ENCODE measurements around the gene ZNF283.

ZNF283 gene

GRCh38 chr19:43799502-43800142 is 27.5 kb upstream of the ZNF283 start (continued):
- peak; percentile 35; the same call in 1 of the 2 replicates for TF ChIP-seq ZNF398 (tag by site-specific recombination; IDR thresholded peaks at IDR 0.05)
- TF ChIP-seq KLF8 (tag by site-specific recombination; IDR thresholded peaks at IDR 0.05), result no peak
- no peak for TF ChIP-seq ZNF391 (tag by site-specific recombination; IDR thresholded peaks at IDR 0.05; ENCODE audit: borderline replicate concordance, low read depth)
- TF ChIP-seq ELK4 (IDR thresholded peaks at IDR 0.05; ENCODE audit: borderline replicate concordance, low read depth, low read length), result no peak
- no peak for TF ChIP-seq ZNF624 (tag by site-specific recombination; IDR thresholded peaks at IDR 0.05)
- no peak for TF ChIP-seq GLIS1 (tag by site-specific recombination; IDR thresholded peaks at IDR 0.05)
- no peak for TF ChIP-seq ZSCAN4 (tag by site-specific recombination; IDR thresholded peaks at IDR 0.05)
- peak; percentile 57; the same call in 1 of the 2 replicates for TF ChIP-seq KLF7 (tag by site-specific recombination; IDR thresholded peaks at IDR 0.05; ENCODE audit: borderline replicate concordance)
- peak; percentile 58; the same call in 1 of the 2 replicates for TF ChIP-seq ZBTB20 (tag by site-specific recombination; IDR thresholded peaks at IDR 0.05)
- TF ChIP-seq SP3 (tag by site-specific recombination; IDR thresholded peaks at IDR 0.05), result peak; percentile 45; the same call in 1 of the 2 replicates
- no peak for TF ChIP-seq PRDM6 (tag by site-specific recombination; IDR thresholded peaks at IDR 0.05)
- TF ChIP-seq, protein P1, sequence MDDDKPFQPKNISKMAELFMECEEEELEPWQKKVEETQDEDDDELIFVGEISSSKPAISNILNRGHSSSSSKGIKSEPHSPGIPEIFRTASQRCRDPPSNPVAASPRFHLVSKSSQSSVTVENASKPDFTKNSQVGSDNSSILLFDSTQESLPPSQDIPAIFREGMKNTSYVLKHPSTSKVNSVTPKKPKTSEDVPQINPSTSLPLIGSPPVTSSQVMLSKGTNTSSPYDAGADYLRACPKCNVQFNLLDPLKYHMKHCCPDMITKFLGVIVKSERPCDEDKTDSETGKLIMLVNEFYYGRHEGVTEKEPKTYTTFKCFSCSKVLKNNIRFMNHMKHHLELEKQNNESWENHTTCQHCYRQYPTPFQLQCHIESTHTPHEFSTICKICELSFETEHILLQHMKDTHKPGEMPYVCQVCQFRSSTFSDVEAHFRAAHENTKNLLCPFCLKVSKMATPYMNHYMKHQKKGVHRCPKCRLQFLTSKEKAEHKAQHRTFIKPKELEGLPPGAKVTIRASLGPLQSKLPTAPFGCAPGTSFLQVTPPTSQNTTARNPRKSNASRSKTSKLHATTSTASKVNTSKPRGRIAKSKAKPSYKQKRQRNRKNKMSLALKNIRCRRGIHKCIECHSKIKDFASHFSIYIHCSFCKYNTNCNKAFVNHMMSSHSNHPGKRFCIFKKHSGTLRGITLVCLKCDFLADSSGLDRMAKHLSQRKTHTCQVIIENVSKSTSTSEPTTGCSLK (tag by site-specific recombination; IDR thresholded peaks at IDR 0.05), result no peak
- no peak for TF ChIP-seq ZNF175 (tag by site-specific recombination; IDR thresholded peaks at IDR 0.05)
- TF ChIP-seq ZNF335 (tag by site-specific recombination; conservative IDR thresholded peaks at IDR 0.05), result no peak

GRCh38 chr19:43802216-43802951 is 24.7 kb upstream of the ZNF283 start, which contains the start of gene LYPD5:
TSS of gene LYPD5 (minus strand) at chr19:43802447. CDS start at chr19:43802380, 67 bp downstream.
- peaks cover 3% of the 10 kb centered on the region for H3K9me3 ChIP-seq (ENCODE audit: control insufficient read depth, insufficient read depth, low read depth, low read length)
- peaks cover 8% of the 10 kb centered on the region; the same call in 1 of the 2 replicates for H3K4me1 ChIP-seq (ENCODE audit: control insufficient read depth, insufficient read depth, low read length)
- H3K4me3 ChIP-seq (ENCODE audit: low read depth, low read length), result no peak within 1 kb of the TSS
- peak; percentile 56 for TF ChIP-seq ZFHX2 (tag by site-specific recombination; conservative IDR thresholded peaks at IDR 0.05)
- TF ChIP-seq REST (tag by site-specific recombination; IDR thresholded peaks at IDR 0.05), result peak; percentile 94
- TF ChIP-seq ZBTB7A (tag by site-specific recombination; IDR thresholded peaks at IDR 0.05; ENCODE audit: low read depth), result no peak
- TF ChIP-seq ZNF830 (tag by site-specific recombination; IDR thresholded peaks at IDR 0.05; ENCODE audit: low read depth), result no peak
- TF ChIP-seq EGR2 (tag by site-specific recombination; IDR thresholded peaks at IDR 0.05; ENCODE audit: low read depth), result peak; percentile 38; the same call in 1 of the 2 replicates
- peak; percentile 57; the same call in 1 of the 2 replicates for TF ChIP-seq ZNF248 (tag by site-specific recombination; IDR thresholded peaks at IDR 0.05)
- TF ChIP-seq ZNF398 (tag by site-specific recombination; IDR thresholded peaks at IDR 0.05), result peak; percentile 16; the same call in 1 of the 2 replicates
- CTCF ChIA-PET, result interaction anchor here (0.9 to 1.0 kb wide), 2 partner anchors 13 to 43 kb away, joined by 3 to 4 read pairs; no protein-coding TSS in a partner anchor
- POLR2A ChIA-PET, result interaction anchor here (1.8 kb wide), 1 partner anchor 25 kb away, joined by 4 read pairs; the partner anchor contains the start of gene ZNF283
- H3K27ac ChIP-seq (ENCODE audit: extremely low read depth, low read depth, low read length), result no peak within 1 kb of the TSS
- H3K36me3 ChIP-seq (ENCODE audit: control insufficient read depth in 2 of 2, insufficient read depth in 1 of 2, low read length in 2 of 2), result no peaks in the 10 kb centered on the region; a peak in 1 of 3 replicates

Measured in HEK293 (cell line).